Progenitor cell of endocrine pancreas (in vitro differentiated cells): ENCODE data around the gene CLTC. TPM values are rescaled to one million over a fixed set of nuclear protein-coding genes. Genes with fewer than 3 reads are reported as not detected.
A peak's percentile ranks its signal among the peaks of the same experiment; 100 is the strongest.

Source experiments
- DNase-seq: peaks from one replicate; pipeline ENCODE4 v3.0.0; 2021; ENCODE audit warnings: low spot score; ENCODE audit not compliant: unreplicated experiment
- H3K27ac Mint-ChIP-seq: 2 replicates; pipeline ENCODE4 v1.8.0; 2021; ENCODE audit warnings: mild to moderate bottlenecking, moderate library complexity, mixed read lengths
- H3K27me3 Mint-ChIP-seq: 2 replicates; pipeline ENCODE4 v1.8.0; 2021; ENCODE audit warnings: mixed read lengths
- H3K36me3 Mint-ChIP-seq: 2 replicates; pipeline ENCODE4 v1.8.0; 2022; ENCODE audit warnings: mixed read lengths; ENCODE audit not compliant: insufficient read depth
- H3K4me1 Mint-ChIP-seq: 2 replicates; pipeline ENCODE4 v1.8.0; 2021; ENCODE audit warnings: low read depth, mixed read lengths
- H3K4me3 Mint-ChIP-seq: 2 replicates; pipeline ENCODE4 v1.8.0; 2021; ENCODE audit warnings: low read depth, mild to moderate bottlenecking, moderate library complexity, mixed read lengths
- H3K9me3 Mint-ChIP-seq: 2 replicates; pipeline ENCODE4 v1.8.0; 2021; ENCODE audit warnings: low read depth, mixed read lengths
- total RNA-seq: library from RNA; stranded (reverse); gene quantifications from 2 replicates; pipeline ENCODE4 v1.2.1, GENCODE V29; 2021
- TF ChIP-seq, protein P1 (sequence below): fragments of 200-600 bp; sonication (generic); IDR thresholded peaks from one replicate; pipeline ENCODE4 v1.5.0; 2021; ENCODE audit warnings: antibody characterized with exemption, mild to moderate bottlenecking; ENCODE audit not compliant: unreplicated experiment

The CLTC gene
- total RNA-seq, 1 donor from 2014 or later, result 185 TPM

DNA sequence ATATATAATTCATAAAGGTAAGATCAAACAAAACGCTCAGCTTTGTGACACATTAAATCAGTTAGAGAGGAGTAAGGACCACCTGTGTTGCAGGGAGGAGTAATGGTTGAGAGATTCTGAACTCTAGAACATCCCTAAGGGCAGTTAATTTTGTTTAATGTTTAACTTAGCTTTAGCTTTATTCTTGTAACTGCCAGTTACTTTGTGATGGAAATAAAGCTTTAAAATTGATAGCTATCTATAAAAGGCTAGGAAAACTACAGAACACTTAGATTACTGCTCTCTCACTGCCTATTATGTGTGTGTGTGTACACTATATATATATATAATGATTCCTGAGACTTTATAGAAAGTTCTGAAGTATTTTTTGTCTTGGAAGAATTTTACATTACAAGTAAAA, 49.7 kb downstream of the CLTC start:
- Mint-ChIP-seq H3K4me3 (no peak overlapping the region), H3K36me3 (peaks cover 9% of the 10 kb centered on the region), H3K4me1 (peaks cover 1% of the 10 kb centered on the region), H3K27ac (no peak overlapping the region), H3K9me3 (no peaks in the 10 kb centered on the region), H3K27me3 (no peaks in the 10 kb centered on the region)
- no peak for DNase-seq
- TF ChIP-seq, protein P1, sequence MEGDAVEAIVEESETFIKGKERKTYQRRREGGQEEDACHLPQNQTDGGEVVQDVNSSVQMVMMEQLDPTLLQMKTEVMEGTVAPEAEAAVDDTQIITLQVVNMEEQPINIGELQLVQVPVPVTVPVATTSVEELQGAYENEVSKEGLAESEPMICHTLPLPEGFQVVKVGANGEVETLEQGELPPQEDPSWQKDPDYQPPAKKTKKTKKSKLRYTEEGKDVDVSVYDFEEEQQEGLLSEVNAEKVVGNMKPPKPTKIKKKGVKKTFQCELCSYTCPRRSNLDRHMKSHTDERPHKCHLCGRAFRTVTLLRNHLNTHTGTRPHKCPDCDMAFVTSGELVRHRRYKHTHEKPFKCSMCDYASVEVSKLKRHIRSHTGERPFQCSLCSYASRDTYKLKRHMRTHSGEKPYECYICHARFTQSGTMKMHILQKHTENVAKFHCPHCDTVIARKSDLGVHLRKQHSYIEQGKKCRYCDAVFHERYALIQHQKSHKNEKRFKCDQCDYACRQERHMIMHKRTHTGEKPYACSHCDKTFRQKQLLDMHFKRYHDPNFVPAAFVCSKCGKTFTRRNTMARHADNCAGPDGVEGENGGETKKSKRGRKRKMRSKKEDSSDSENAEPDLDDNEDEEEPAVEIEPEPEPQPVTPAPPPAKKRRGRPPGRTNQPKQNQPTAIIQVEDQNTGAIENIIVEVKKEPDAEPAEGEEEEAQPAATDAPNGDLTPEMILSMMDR, result no peak

DNA sequence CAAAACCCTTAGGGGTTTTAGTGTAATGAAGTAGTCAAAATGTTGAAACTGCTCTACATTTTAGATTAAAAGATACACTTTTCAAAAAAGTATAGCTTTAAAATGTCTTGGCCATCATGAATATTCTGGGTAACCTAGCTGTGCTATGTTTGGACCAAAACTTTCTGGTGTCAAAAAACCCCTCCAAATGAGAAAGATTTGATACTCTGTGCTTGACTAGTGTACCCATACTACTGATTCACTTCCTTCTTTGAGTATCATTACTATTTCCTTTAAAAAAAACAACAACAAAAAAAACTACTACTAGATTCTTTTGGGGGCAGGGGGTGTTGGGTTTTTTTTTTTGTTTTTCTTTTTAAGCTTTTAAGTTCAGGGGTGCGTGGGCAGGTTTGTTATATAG, 50.2 kb downstream of the CLTC start:
- peaks cover 7% of the 10 kb centered on the region for H3K36me3 Mint-ChIP-seq
- peak overlapping the region; percentile 61 for H3K27ac Mint-ChIP-seq
- H3K4me1 Mint-ChIP-seq, result peaks cover 1% of the 10 kb centered on the region

DNA sequence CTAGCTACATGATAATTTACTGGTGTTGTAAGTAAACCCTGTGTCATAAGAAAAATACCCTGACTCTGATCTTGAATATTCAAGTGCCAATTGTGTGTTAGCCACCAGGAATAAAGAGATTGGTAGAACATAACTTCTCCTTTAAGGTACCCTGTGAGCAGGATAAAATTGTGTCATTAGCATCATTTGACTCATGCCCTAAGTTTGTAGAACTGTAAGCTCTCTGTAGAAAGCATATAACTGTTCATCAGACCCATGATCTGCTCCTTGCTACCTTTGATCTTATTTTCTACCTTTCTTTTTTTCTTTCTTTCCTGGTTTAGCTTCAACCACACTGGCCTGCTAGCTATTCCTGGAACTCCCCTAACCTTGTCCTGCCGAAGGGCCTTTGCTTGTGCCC, 51.7 kb downstream of the CLTC start:
- peaks cover 8% of the 10 kb centered on the region for H3K36me3 Mint-ChIP-seq
- DNase-seq, result no peak
- peak overlapping the region; percentile 3 for H3K27ac Mint-ChIP-seq
- H3K9me3 Mint-ChIP-seq, result no peaks in the 10 kb centered on the region
- peaks cover 1% of the 10 kb centered on the region for H3K4me1 Mint-ChIP-seq
- TF ChIP-seq, protein P1, result no peak
- no peak overlapping the region for H3K4me3 Mint-ChIP-seq
- no peaks in the 10 kb centered on the region for H3K27me3 Mint-ChIP-seq

More for the DNA sequence above, 50.2 kb downstream of the CLTC start:
- DNase-seq, result no peak
- Mint-ChIP-seq H3K4me3 (no peak overlapping the region), H3K9me3 (no peaks in the 10 kb centered on the region), H3K27me3 (no peaks in the 10 kb centered on the region)
- TF ChIP-seq, protein P1, result no peak

DNA sequence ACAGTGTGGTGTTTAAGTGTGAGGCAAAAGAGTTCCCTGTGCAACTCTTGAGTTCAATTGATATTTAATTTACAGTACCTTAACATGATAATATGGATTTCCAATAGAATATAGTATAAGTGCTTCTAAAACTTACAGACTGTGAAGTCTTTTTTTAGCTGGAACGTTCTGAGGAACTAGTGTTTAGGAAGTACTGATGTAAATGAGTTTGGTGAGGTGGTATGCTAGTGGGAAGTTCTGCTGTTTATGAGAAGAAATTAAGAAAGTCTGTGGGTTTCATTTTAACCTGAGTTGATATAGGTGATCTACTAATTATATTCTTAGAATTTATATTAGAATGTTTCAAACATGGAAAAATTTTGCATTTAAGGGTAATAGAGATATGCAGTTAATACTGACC, 55.5 kb downstream of the CLTC start:
- Mint-ChIP-seq H3K27me3 (no peaks in the 10 kb centered on the region), H3K4me1 (peaks cover 1% of the 10 kb centered on the region), H3K4me3 (no peak overlapping the region), H3K27ac (no peak overlapping the region), H3K36me3 (peaks cover 11% of the 10 kb centered on the region), H3K9me3 (no peaks in the 10 kb centered on the region)
- DNase-seq, result no peak
- TF ChIP-seq, protein P1, result no peak

DNA sequence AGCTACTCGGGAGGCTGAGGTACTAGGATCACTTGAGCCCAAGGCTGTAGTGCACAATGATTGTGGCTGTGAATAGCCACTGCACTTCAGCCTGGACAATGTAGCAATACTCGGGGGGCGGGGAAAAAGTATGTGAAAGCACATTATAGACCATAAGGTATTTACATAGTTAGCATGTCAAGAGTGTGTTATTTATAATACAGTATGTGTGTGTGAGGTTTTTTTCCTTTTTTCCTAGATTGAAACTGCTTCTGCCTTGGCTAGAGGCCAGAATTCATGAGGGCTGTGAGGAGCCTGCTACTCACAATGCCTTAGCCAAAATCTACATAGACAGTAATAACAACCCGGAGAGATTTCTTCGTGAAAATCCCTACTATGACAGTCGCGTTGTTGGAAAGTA, 57.0 kb downstream of the CLTC start:
- Mint-ChIP-seq H3K27ac (peak overlapping the region; percentile 45), H3K4me3 (no peak overlapping the region), H3K36me3 (peaks cover 14% of the 10 kb centered on the region), H3K27me3 (no peaks in the 10 kb centered on the region), H3K4me1 (no peaks in the 10 kb centered on the region), H3K9me3 (no peaks in the 10 kb centered on the region)
- TF ChIP-seq, protein P1, result no peak
- DNase-seq, result no peak
